Cardiac fibroblast (primary cell): Measurements from ENCODE around the gene MCTP2.
"Not testable (repeated sequence)": the region's sequence is repeated elsewhere in the genome, so short reads cannot be mapped to it uniquely, and the experiment has no call there.

ENCODE experiments used
- DNase-seq, 2 donors: peaks; one replicate each; pipeline versions ENCODE4 v3.0.0 to v3.0.0-alpha.2; 2010; ENCODE audit warnings: low read depth in 2 of 2
- H3K4me3 ChIP-seq, 2 donors: replicated peaks in 1 of 2; 1 replicate in 1 of 2; 2 replicates in 1 of 2; pipeline ENCODE4 v1.5.1; 2011; ENCODE audit warnings: low read depth in 2 of 2, low read length in 2 of 2, mild to moderate bottlenecking in 2 of 2, moderate library complexity in 1 of 2
- CTCF ChIP-seq: IDR thresholded peaks from one replicate; pipeline ENCODE4 v1.5.1; 2011; ENCODE audit warnings: low read depth, mild to moderate bottlenecking, low read length, inconsistent platforms

Gene MCTP2

GRCh38 chr15:94240480-94240879 lies 9.1 kb downstream of the MCTP2 start:
- H3K4me3 ChIP-seq, result no peak overlapping the region
- TF ChIP-seq CTCF, result no peak
- DNase-seq, result no peak

GRCh38 chr15:94242257-94242656 lies 10.9 kb downstream of the MCTP2 start:
- no peak for TF ChIP-seq CTCF
- no peak overlapping the region for H3K4me3 ChIP-seq
- DNase-seq, result no peak

- not testable (repeated sequence) for H3K4me3 ChIP-seq, DNase-seq
Measured at GRCh38 chr15:94243003-94243402, 11.6 kb downstream of the MCTP2 start.

- no peak overlapping the region for H3K4me3 ChIP-seq
- no peak for DNase-seq
- no peak for TF ChIP-seq CTCF
Measured at GRCh38 chr15:94243418-94243817, 12.1 kb downstream of the MCTP2 start.

- TF ChIP-seq CTCF, result no peak
- H3K4me3 ChIP-seq, result no peak overlapping the region
- no peak for DNase-seq
Measured at GRCh38 chr15:94246016-94246415, 14.7 kb downstream of the MCTP2 start.

- DNase-seq, result no peak
- H3K4me3 ChIP-seq, result no peak overlapping the region
- no peak for TF ChIP-seq CTCF
Measured at GRCh38 chr15:94247789-94248638, 16.7 kb downstream of the MCTP2 start.

GRCh38 chr15:94250801-94251200 lies 19.4 kb downstream of the MCTP2 start:
- H3K4me3 ChIP-seq, result no peak overlapping the region
- no peak for DNase-seq
- TF ChIP-seq CTCF, result no peak
